Fibroblast of mammary gland (primary cell): Measurements from ENCODE around the gene AHCTF1.
"Not testable (repeated sequence)": the region's sequence is repeated elsewhere in the genome, so short reads cannot be mapped to it uniquely, and the experiment has no call there.

Experiments
- DNase-seq: peaks from one replicate; pipeline ENCODE4 v3.0.0-alpha.2; 2010; ENCODE audit warnings: low read depth
- H3K4me3 ChIP-seq: 2 replicates; pipeline ENCODE4 v1.5.1; 2011; ENCODE audit warnings: low read depth, mild to moderate bottlenecking, low read length, moderate library complexity; ENCODE audit not compliant: control insufficient read depth
- TF ChIP-seq, protein P1 (sequence below): conservative IDR thresholded peaks from 2 replicates; pipeline ENCODE4 v1.5.1; 2011; ENCODE audit warnings: low read depth, low read length, inconsistent platforms; ENCODE audit not compliant: control insufficient read depth, insufficient read depth

The AHCTF1 gene

DNA sequence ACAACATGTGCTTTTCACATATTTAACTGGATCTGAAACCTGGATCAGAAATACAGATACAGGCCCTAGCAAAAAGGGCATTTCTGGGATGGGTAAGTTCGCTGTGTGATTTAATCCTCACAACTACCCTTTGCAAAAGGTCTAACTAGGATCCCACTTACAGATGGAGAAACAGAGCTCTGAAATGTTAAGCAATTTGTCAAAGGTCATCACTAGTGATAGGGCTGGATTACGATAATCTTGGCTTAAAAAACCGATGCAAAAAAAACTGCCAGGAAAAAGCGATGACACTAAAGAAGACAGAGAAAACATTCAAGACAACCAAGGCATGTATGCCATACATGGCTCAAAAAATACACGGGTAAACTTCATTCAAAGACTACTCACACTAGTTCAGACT is 29.9 kb downstream of the AHCTF1 start:
- TF ChIP-seq, protein P1, sequence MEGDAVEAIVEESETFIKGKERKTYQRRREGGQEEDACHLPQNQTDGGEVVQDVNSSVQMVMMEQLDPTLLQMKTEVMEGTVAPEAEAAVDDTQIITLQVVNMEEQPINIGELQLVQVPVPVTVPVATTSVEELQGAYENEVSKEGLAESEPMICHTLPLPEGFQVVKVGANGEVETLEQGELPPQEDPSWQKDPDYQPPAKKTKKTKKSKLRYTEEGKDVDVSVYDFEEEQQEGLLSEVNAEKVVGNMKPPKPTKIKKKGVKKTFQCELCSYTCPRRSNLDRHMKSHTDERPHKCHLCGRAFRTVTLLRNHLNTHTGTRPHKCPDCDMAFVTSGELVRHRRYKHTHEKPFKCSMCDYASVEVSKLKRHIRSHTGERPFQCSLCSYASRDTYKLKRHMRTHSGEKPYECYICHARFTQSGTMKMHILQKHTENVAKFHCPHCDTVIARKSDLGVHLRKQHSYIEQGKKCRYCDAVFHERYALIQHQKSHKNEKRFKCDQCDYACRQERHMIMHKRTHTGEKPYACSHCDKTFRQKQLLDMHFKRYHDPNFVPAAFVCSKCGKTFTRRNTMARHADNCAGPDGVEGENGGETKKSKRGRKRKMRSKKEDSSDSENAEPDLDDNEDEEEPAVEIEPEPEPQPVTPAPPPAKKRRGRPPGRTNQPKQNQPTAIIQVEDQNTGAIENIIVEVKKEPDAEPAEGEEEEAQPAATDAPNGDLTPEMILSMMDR = no peak
- H3K4me3 ChIP-seq = no peak overlapping the region
- DNase-seq = no peak

DNA sequence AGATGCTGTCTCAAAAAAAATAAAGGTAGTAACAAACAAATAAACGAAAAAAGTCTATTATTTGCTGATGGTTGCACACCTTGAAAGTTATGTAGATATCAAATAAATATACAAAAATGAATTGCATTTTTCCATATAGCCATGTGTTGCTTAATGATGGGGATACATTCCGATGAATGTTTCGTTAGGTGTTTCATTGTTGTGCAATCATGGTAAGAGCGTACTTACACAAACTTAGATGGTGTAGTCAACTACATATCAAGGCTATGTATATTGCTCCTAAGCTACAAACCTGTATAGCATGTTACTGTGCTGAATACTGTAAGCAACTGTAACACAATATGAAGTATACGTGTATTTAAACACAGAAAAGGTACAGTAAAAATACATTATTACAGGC is 34.4 kb downstream of the AHCTF1 start:
- DNase-seq = no peak
- TF ChIP-seq, protein P1 = no peak
- H3K4me3 ChIP-seq = no peak overlapping the region

GRCh38 chr1:246893191-246893939 is 38.4 kb downstream of the AHCTF1 start:
- TF ChIP-seq, protein P1 = no peak
- no peak overlapping the region for H3K4me3 ChIP-seq

DNA sequence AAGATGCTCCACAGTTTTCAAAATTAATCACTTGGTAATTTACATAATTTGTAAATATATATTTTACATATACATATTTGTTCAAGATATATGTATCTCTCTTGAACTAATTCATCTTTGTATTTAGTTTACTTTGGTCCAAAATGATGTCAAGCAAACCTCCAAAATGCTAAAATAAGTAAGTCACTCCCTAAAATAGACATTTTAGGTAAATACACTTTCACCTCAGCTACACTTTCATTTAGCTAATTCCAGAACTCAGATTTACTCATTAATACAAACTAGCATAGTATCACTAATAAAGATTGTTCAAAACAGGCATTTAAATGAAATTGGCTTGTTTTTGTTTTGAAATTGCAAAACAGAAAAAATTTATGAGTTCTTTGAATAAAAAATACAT is 40.6 kb downstream of the AHCTF1 start:
- TF ChIP-seq, protein P1 = no peak
- no peak for DNase-seq
- H3K4me3 ChIP-seq = no peak overlapping the region

More at GRCh38 chr1:246893191-246893939, 38.4 kb downstream of the AHCTF1 start:
- DNase-seq = no peak

GRCh38 chr1:246888522-246888921 is 43.2 kb downstream of the AHCTF1 start:
- no peak overlapping the region for H3K4me3 ChIP-seq
- TF ChIP-seq, protein P1 = no peak
- no peak for DNase-seq

DNA sequence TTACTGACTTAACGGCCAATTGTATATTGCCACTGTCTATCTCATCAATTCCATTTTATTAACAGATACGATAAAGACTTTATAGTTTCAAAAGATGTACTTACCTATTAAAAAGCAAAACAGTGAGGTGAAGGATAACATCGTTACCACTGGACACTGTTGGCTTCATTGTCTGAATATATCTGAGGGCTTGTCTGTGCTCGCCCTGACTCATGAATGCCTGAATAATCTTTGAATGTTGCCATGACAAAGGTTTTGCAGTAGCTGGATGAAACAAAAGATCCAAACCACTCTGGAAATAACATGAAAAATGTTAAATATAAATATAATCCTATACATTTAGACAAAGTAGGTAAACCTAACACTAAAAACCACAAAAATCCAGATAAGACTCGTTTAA is 46.4 kb downstream of the AHCTF1 start:
- H3K4me3 ChIP-seq, DNase-seq: not testable (repeated sequence)

DNA sequence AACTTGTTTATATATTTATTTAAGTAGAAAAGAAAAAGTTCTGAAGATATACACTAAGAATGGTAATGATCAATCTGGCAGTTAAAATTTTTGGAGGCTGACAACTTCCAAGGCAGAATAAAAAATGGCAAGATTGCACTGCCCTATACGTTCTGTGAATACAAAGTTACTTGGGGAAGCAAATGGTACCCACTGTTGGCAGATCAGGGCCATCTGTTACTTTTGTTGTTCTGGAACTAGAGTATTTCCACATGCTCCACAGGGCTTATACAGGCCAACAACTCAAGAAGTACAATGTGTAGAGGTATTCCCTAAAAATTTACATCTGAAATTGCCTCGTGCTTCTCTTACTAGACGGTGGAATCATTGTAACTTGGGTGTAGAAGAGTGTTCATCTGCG is 53.2 kb downstream of the AHCTF1 start:
- H3K4me3 ChIP-seq = no peak overlapping the region
- TF ChIP-seq, protein P1 = no peak
- DNase-seq = no peak
